Measurements from ENCODE around the gene JPT2.
"Not testable (repeated sequence)": the region's sequence is repeated elsewhere in the genome, so short reads cannot be mapped to it uniquely, and the experiment has no call there.

JPT2 gene

GRCh38 chr16:1719559-1720229, 41.6 kb downstream of the JPT2 start:
- peaks cover 44% of the 10 kb centered on the region for H3K4me1 Mint-ChIP-seq
- ATAC-seq; H3K36me3 Mint-ChIP-seq (ENCODE audit: low read depth); H3K4me3 Mint-ChIP-seq; H3K27me3 Mint-ChIP-seq; H3K9me3 Mint-ChIP-seq; DNase-seq: not testable (repeated sequence)
- H3K27ac Mint-ChIP-seq: peak overlapping the region; percentile 59

- H3K36me3 Mint-ChIP-seq (ENCODE audit: low read depth): peaks cover 1% of the 10 kb centered on the region
- no peak for DNase-seq
These were observed 43.3 kb downstream of the JPT2 start for GRCh38 chr16:1721372-1721771.

GRCh38 chr16:1723450-1724147, 45.5 kb downstream of the JPT2 start:
- H3K27me3 Mint-ChIP-seq: no peaks in the 10 kb centered on the region
- ATAC-seq: no peak
- H3K4me1 Mint-ChIP-seq: peaks cover 38% of the 10 kb centered on the region
- H3K9me3 Mint-ChIP-seq: no peaks in the 10 kb centered on the region
- peak; percentile 50 for DNase-seq
- H3K27ac Mint-ChIP-seq: peak overlapping the region; percentile 11
- H3K36me3 Mint-ChIP-seq (ENCODE audit: low read depth): peaks cover 5% of the 10 kb centered on the region
- peak overlapping the region; percentile 33 for H3K4me3 Mint-ChIP-seq

More at GRCh38 chr16:1721372-1721771, 43.3 kb downstream of the JPT2 start:
- Mint-ChIP-seq H3K9me3 (no peaks in the 10 kb centered on the region), H3K27ac (no peak overlapping the region), H3K4me3 (no peak overlapping the region), H3K4me1 (peaks cover 44% of the 10 kb centered on the region), H3K27me3 (no peaks in the 10 kb centered on the region)
- no peak for ATAC-seq

GRCh38 chr16:1724491-1724890, 46.4 kb downstream of the JPT2 start:
- DNase-seq: no peak
- H3K4me1 Mint-ChIP-seq: peaks cover 31% of the 10 kb centered on the region
- no peaks in the 10 kb centered on the region for H3K9me3 Mint-ChIP-seq
- no peak overlapping the region for H3K4me3 Mint-ChIP-seq
- H3K27ac Mint-ChIP-seq: no peak overlapping the region
- peaks cover 5% of the 10 kb centered on the region for H3K36me3 Mint-ChIP-seq (ENCODE audit: low read depth)
- no peak for ATAC-seq
- H3K27me3 Mint-ChIP-seq: no peaks in the 10 kb centered on the region

GRCh38 chr16:1726661-1727502, 48.8 kb downstream of the JPT2 start:
- no peak for ATAC-seq
- DNase-seq: no peak
- Mint-ChIP-seq H3K9me3 (no peaks in the 10 kb centered on the region), H3K27me3 (no peaks in the 10 kb centered on the region), H3K36me3 (ENCODE audit: low read depth) (peaks cover 7% of the 10 kb centered on the region), H3K27ac (no peak overlapping the region), H3K4me3 (no peak overlapping the region), H3K4me1 (peaks cover 19% of the 10 kb centered on the region)

GRCh38 chr16:1727651-1728624, 49.9 kb downstream of the JPT2 start:
- Mint-ChIP-seq H3K4me3 (no peak overlapping the region), H3K36me3 (ENCODE audit: low read depth) (peaks cover 7% of the 10 kb centered on the region), H3K27me3 (no peaks in the 10 kb centered on the region), H3K4me1 (peaks cover 9% of the 10 kb centered on the region), H3K27ac (no peak overlapping the region), H3K9me3 (no peaks in the 10 kb centered on the region)
- ATAC-seq (no peak), DNase-seq (no peak)

GRCh38 chr16:1729026-1729425, 50.9 kb downstream of the JPT2 start:
- no peaks in the 10 kb centered on the region for H3K4me1 Mint-ChIP-seq
- H3K9me3 Mint-ChIP-seq: no peaks in the 10 kb centered on the region
- no peak overlapping the region for H3K27ac Mint-ChIP-seq
- H3K4me3 Mint-ChIP-seq: no peak overlapping the region
- DNase-seq: no peak
- H3K36me3 Mint-ChIP-seq (ENCODE audit: low read depth): peaks cover 7% of the 10 kb centered on the region
- H3K27me3 Mint-ChIP-seq: no peaks in the 10 kb centered on the region
- no peak for ATAC-seq

- Mint-ChIP-seq H3K9me3 (no peaks in the 10 kb centered on the region), H3K36me3 (ENCODE audit: low read depth) (peaks cover 7% of the 10 kb centered on the region), H3K27me3 (no peaks in the 10 kb centered on the region), H3K4me3 (no peak overlapping the region), H3K27ac (no peak overlapping the region), H3K4me1 (no peaks in the 10 kb centered on the region)
- ATAC-seq (no peak), DNase-seq (no peak)
These were observed 51.4 kb downstream of the JPT2 start for GRCh38 chr16:1729445-1729844.

GRCh38 chr16:1731073-1731472, 53.0 kb downstream of the JPT2 start:
- no peak for ATAC-seq
- H3K36me3 Mint-ChIP-seq (ENCODE audit: low read depth): peaks cover 7% of the 10 kb centered on the region
- no peak for DNase-seq
- no peak overlapping the region for H3K4me3 Mint-ChIP-seq
- no peak overlapping the region for H3K27ac Mint-ChIP-seq
- H3K4me1 Mint-ChIP-seq: no peaks in the 10 kb centered on the region
- no peaks in the 10 kb centered on the region for H3K9me3 Mint-ChIP-seq
- no peaks in the 10 kb centered on the region for H3K27me3 Mint-ChIP-seq

GRCh38 chr16:1731603-1732002, 53.5 kb downstream of the JPT2 start:
- H3K27ac Mint-ChIP-seq: no peak overlapping the region
- no peak for DNase-seq

GRCh38 chr16:1732071-1732470, 54.0 kb downstream of the JPT2 start:
- Mint-ChIP-seq H3K27me3 (no peaks in the 10 kb centered on the region), H3K9me3 (no peaks in the 10 kb centered on the region), H3K4me1 (no peaks in the 10 kb centered on the region), H3K27ac (no peak overlapping the region), H3K4me3 (no peak overlapping the region), H3K36me3 (ENCODE audit: low read depth) (peaks cover 3% of the 10 kb centered on the region)
- ATAC-seq (no peak), DNase-seq (no peak)

More at GRCh38 chr16:1731603-1732002, 53.5 kb downstream of the JPT2 start:
- Mint-ChIP-seq H3K4me3 (no peak overlapping the region), H3K27me3 (no peaks in the 10 kb centered on the region), H3K36me3 (ENCODE audit: low read depth) (peaks cover 6% of the 10 kb centered on the region), H3K4me1 (no peaks in the 10 kb centered on the region), H3K9me3 (no peaks in the 10 kb centered on the region)
- no peak for ATAC-seq

GRCh38 chr16:1732551-1732987, 54.5 kb downstream of the JPT2 start:
- not testable (repeated sequence) for H3K27ac Mint-ChIP-seq; ATAC-seq; H3K36me3 Mint-ChIP-seq (ENCODE audit: low read depth); H3K9me3 Mint-ChIP-seq; H3K4me1 Mint-ChIP-seq; H3K27me3 Mint-ChIP-seq; DNase-seq; H3K4me3 Mint-ChIP-seq

- H3K4me1 Mint-ChIP-seq: no peaks in the 10 kb centered on the region
- no peaks in the 10 kb centered on the region for H3K9me3 Mint-ChIP-seq
- H3K36me3 Mint-ChIP-seq (ENCODE audit: low read depth): peaks cover 2% of the 10 kb centered on the region
- no peak overlapping the region for H3K27ac Mint-ChIP-seq
- no peaks in the 10 kb centered on the region for H3K27me3 Mint-ChIP-seq
- H3K4me3 Mint-ChIP-seq: no peak overlapping the region
- ATAC-seq (no peak), DNase-seq (no peak)
These were observed 56.0 kb downstream of the JPT2 start for GRCh38 chr16:1734123-1734522.

GRCh38 chr16:1734816-1735215, 56.7 kb downstream of the JPT2 start:
- Mint-ChIP-seq H3K36me3 (ENCODE audit: low read depth) (peaks cover 2% of the 10 kb centered on the region), H3K9me3 (no peaks in the 10 kb centered on the region), H3K27me3 (no peaks in the 10 kb centered on the region), H3K4me3 (no peak overlapping the region), H3K27ac (no peak overlapping the region), H3K4me1 (no peaks in the 10 kb centered on the region)
- DNase-seq (no peak), ATAC-seq (no peak)

Data from activated naive CD8-positive, alpha-beta T cell treated with anti-CD3 and anti-CD28 coated beads, Interleukin-2, amount 50 U/mL, for 24 hours (primary cell).